Gastroesophageal sphincter (tissue), 3 donors: Measurements from ENCODE around the gene XPO6.

ENCODE experiments used
- CTCF ChIP-seq, 4 experiments: fragments of 200-600 bp in 2 of 4; fragments of 450-650 bp in 2 of 4; sonication (generic) in 1 of 4; IDR thresholded peaks; one replicate each; pipeline ENCODE4 v1.5.1; 2017 to 2019; ENCODE audit warnings: antibody characterized with exemption in 4 of 4, mild to moderate bottlenecking in 2 of 4, moderate library complexity in 2 of 4
- EP300 ChIP-seq: sonication (generic); formaldehyde crosslinking; IDR thresholded peaks from one replicate; pipeline ENCODE4 v1.6.1; 2017; ENCODE audit warnings: antibody characterized with exemption, mild to moderate bottlenecking
- POLR2A ChIP-seq, 2 donors: fragments of 450-650 bp; IDR thresholded peaks; one replicate each; pipeline ENCODE4 v1.6.1; 2017; ENCODE audit warnings: antibody characterized with exemption in 2 of 2, mild to moderate bottlenecking in 2 of 2, moderate library complexity in 1 of 2
- POLR2AphosphoS5 ChIP-seq: sonication (generic); formaldehyde crosslinking; IDR thresholded peaks from one replicate; pipeline ENCODE4 v1.6.1; 2017; ENCODE audit warnings: antibody characterized with exemption

GRCh38 chr16:28168991-28169554 is 42.7 kb downstream of the XPO6 start:
- no peak for TF ChIP-seq POLR2A (IDR thresholded peaks at IDR 0.05)
- no peak for TF ChIP-seq CTCF (IDR thresholded peaks at IDR 0.05)
- TF ChIP-seq POLR2AphosphoS5 = no peak
- TF ChIP-seq EP300 = no peak
